Activated naive CD8-positive, alpha-beta T cell treated with anti-CD3 and anti-CD28 coated beads, Interleukin-2, amount 10 ng/mL, durations not matched to agents 7 days and 5 days (primary cell): ENCODE data around the gene WFDC13. TPM values are rescaled to one million over a fixed set of nuclear protein-coding genes. Genes with fewer than 3 reads are reported as not detected.
"Not testable (repeated sequence)": the region's sequence is repeated elsewhere in the genome, so short reads cannot be mapped to it uniquely, and the experiment has no call there.

Experiments used
- ATAC-seq: fragments of 150-1000 bp; cut with Tn5 transposase; one replicate; pipeline ENCODE4 v1.10.0; 2021; ENCODE audit warnings: low read depth, moderate library complexity
- POLR2A ChIA-PET: fragments of 350-600 bp; sonication (Branson Sonifier 250); formaldehyde crosslinking; loops from one replicate; lab custom pipeline; 2021; ENCODE audit warnings: antibody characterized with exemption; lab: Charles Lee
- DNase-seq: peaks from one replicate; pipeline ENCODE4 v3.0.0; 2021
- H3K27ac Mint-ChIP-seq: one replicate; pipeline ENCODE4 v1.8.0; 2022; ENCODE audit warnings: mild to moderate bottlenecking, mixed read lengths
- H3K27me3 Mint-ChIP-seq: one replicate; pipeline ENCODE4 v1.8.0; 2022; ENCODE audit warnings: mild to moderate bottlenecking, moderate library complexity, mixed read lengths
- H3K36me3 Mint-ChIP-seq: one replicate; pipeline ENCODE4 v1.8.0; 2021; ENCODE audit warnings: mild to moderate bottlenecking, mixed read lengths
- H3K4me1 Mint-ChIP-seq: one replicate; pipeline ENCODE4 v1.8.0; 2021; ENCODE audit warnings: mixed read lengths
- H3K4me3 Mint-ChIP-seq: one replicate; pipeline ENCODE4 v1.8.0; 2022; ENCODE audit warnings: mild to moderate bottlenecking, moderate library complexity, mixed read lengths
- H3K9me3 Mint-ChIP-seq: one replicate; pipeline ENCODE4 v1.8.0; 2021; ENCODE audit warnings: mixed read lengths
- total RNA-seq, 2 experiments: library from RNA; stranded (reverse); gene quantifications; one replicate each; pipeline ENCODE4 v1.2.3, GENCODE V29; 2021

The WFDC13 gene
- total RNA-seq = not detected

GRCh38 chr20:45701873-45702272 lies at the start of gene WFDC13:
TSS of gene WFDC13 (plus strand) at chr20:45702038. CDS start at chr20:45702124, 86 bp downstream.
- Mint-ChIP-seq H3K27me3 (peaks cover 4% of the 10 kb centered on the region), H3K9me3 (peaks cover 2% of the 10 kb centered on the region), H3K4me3 (no peak within 1 kb of the TSS), H3K36me3 (no peaks in the 10 kb centered on the region), H3K4me1 (no peaks in the 10 kb centered on the region), H3K27ac (no peak within 1 kb of the TSS)
- no peak for DNase-seq
- no peak for ATAC-seq
- POLR2A ChIA-PET = no interaction called here

- H3K4me3 Mint-ChIP-seq, H3K27ac Mint-ChIP-seq, ATAC-seq, POLR2A ChIA-PET, H3K36me3 Mint-ChIP-seq, H3K9me3 Mint-ChIP-seq, H3K4me1 Mint-ChIP-seq, DNase-seq: not testable (repeated sequence)
- peaks cover 13% of the 10 kb centered on the region for H3K27me3 Mint-ChIP-seq
Measured at GRCh38 chr20:45657038-45657437, 44.8 kb upstream of the WFDC13 start.

- ATAC-seq (no peak), DNase-seq (no peak)
- H3K9me3 Mint-ChIP-seq = peaks cover 2% of the 10 kb centered on the region
- POLR2A ChIA-PET = no interaction called here
- H3K27me3 Mint-ChIP-seq = peaks cover 20% of the 10 kb centered on the region
- no peaks in the 10 kb centered on the region for H3K36me3 Mint-ChIP-seq
- no peak within 1 kb of the TSS for H3K27ac Mint-ChIP-seq
- no peak within 1 kb of the TSS for H3K4me3 Mint-ChIP-seq
- H3K4me1 Mint-ChIP-seq = no peaks in the 10 kb centered on the region
Measured at GRCh38 chr20:45670139-45670538, 31.7 kb upstream of the WFDC13 start, which contains the start of gene WFDC11. TSS of gene WFDC11 (minus strand) at chr20:45670239. CDS start at chr20:45650600, 19,639 bp downstream.

- H3K9me3 Mint-ChIP-seq = peaks cover 2% of the 10 kb centered on the region
- H3K27ac Mint-ChIP-seq = no peak overlapping the region
- H3K27me3 Mint-ChIP-seq = peaks cover 26% of the 10 kb centered on the region
- ATAC-seq (no peak), DNase-seq (no peak)
- POLR2A ChIA-PET = no interaction called here
- H3K4me3 Mint-ChIP-seq = no peak overlapping the region
- no peaks in the 10 kb centered on the region for H3K36me3 Mint-ChIP-seq
- H3K4me1 Mint-ChIP-seq = no peaks in the 10 kb centered on the region
Measured at GRCh38 chr20:45672765-45673164, 29.1 kb upstream of the WFDC13 start.

GRCh38 chr20:45679650-45680049 lies 22.2 kb upstream of the WFDC13 start:
- H3K9me3 Mint-ChIP-seq = peaks cover 9% of the 10 kb centered on the region
- H3K4me1 Mint-ChIP-seq = peaks cover 2% of the 10 kb centered on the region
- POLR2A ChIA-PET = no interaction called here
- peaks cover 10% of the 10 kb centered on the region for H3K27me3 Mint-ChIP-seq
- DNase-seq (no peak), ATAC-seq (no peak)
- H3K36me3 Mint-ChIP-seq = no peaks in the 10 kb centered on the region
- H3K4me3 Mint-ChIP-seq = no peak overlapping the region
- no peak overlapping the region for H3K27ac Mint-ChIP-seq

- H3K27ac Mint-ChIP-seq = no peak overlapping the region
- H3K4me3 Mint-ChIP-seq = no peak overlapping the region
- peaks cover 3% of the 10 kb centered on the region for H3K27me3 Mint-ChIP-seq
- no peaks in the 10 kb centered on the region for H3K36me3 Mint-ChIP-seq
- no peaks in the 10 kb centered on the region for H3K9me3 Mint-ChIP-seq
- peaks cover 2% of the 10 kb centered on the region for H3K4me1 Mint-ChIP-seq
- POLR2A ChIA-PET = no interaction called here
- no peak for ATAC-seq
- DNase-seq = no peak
Measured at GRCh38 chr20:45685896-45686295, 15.9 kb upstream of the WFDC13 start.

GRCh38 chr20:45693346-45693745 lies 8.5 kb upstream of the WFDC13 start:
- peaks cover 13% of the 10 kb centered on the region for H3K27me3 Mint-ChIP-seq
- POLR2A ChIA-PET, ATAC-seq, H3K4me3 Mint-ChIP-seq, H3K36me3 Mint-ChIP-seq, H3K9me3 Mint-ChIP-seq, H3K4me1 Mint-ChIP-seq, H3K27ac Mint-ChIP-seq, DNase-seq: not testable (repeated sequence)

- Mint-ChIP-seq H3K4me3 (no peak overlapping the region), H3K4me1 (no peaks in the 10 kb centered on the region), H3K36me3 (no peaks in the 10 kb centered on the region), H3K27ac (no peak overlapping the region), H3K9me3 (no peaks in the 10 kb centered on the region), H3K27me3 (peaks cover 11% of the 10 kb centered on the region)
- DNase-seq (no peak), ATAC-seq (no peak)
- POLR2A ChIA-PET = no interaction called here
Measured at GRCh38 chr20:45695496-45695895, 6.3 kb upstream of the WFDC13 start.

- Mint-ChIP-seq H3K9me3 (peaks cover 2% of the 10 kb centered on the region), H3K4me3 (no peak overlapping the region), H3K36me3 (no peaks in the 10 kb centered on the region), H3K27ac (no peak overlapping the region), H3K4me1 (no peaks in the 10 kb centered on the region), H3K27me3 (peaks cover 6% of the 10 kb centered on the region)
- DNase-seq (no peak), ATAC-seq (no peak)
- POLR2A ChIA-PET = no interaction called here
Measured at GRCh38 chr20:45701104-45701503, 734 bp upstream of the WFDC13 start.

- H3K27ac Mint-ChIP-seq = no peak within 1 kb of the TSS
- H3K4me1 Mint-ChIP-seq = no peaks in the 10 kb centered on the region
- DNase-seq (no peak), ATAC-seq (no peak)
- H3K4me3 Mint-ChIP-seq = no peak within 1 kb of the TSS
- POLR2A ChIA-PET = no interaction called here
- no peaks in the 10 kb centered on the region for H3K36me3 Mint-ChIP-seq
- H3K27me3 Mint-ChIP-seq = peaks cover 12% of the 10 kb centered on the region
- peaks cover 2% of the 10 kb centered on the region for H3K9me3 Mint-ChIP-seq
Measured at GRCh38 chr20:45704969-45705637, 3.3 kb downstream of the WFDC13 start, which contains the start of gene WFDC10B. TSS of gene WFDC10B (minus strand) at chr20:45705019. CDS start at chr20:45685992, 19,027 bp downstream.

GRCh38 chr20:45716141-45716688 lies 14.4 kb downstream of the WFDC13 start:
- H3K4me1 Mint-ChIP-seq, H3K4me3 Mint-ChIP-seq, DNase-seq, ATAC-seq, H3K36me3 Mint-ChIP-seq, H3K27ac Mint-ChIP-seq, POLR2A ChIA-PET, H3K9me3 Mint-ChIP-seq: not testable (repeated sequence)
- peaks cover 39% of the 10 kb centered on the region for H3K27me3 Mint-ChIP-seq

GRCh38 chr20:45722047-45722446 lies 20.2 kb downstream of the WFDC13 start, which contains the start of gene SPINT4:
TSS of gene SPINT4 (plus strand) at chr20:45722347. CDS start at chr20:45722368, 21 bp downstream.
- ATAC-seq (no peak), DNase-seq (no peak)
- Mint-ChIP-seq H3K4me1 (no peaks in the 10 kb centered on the region), H3K4me3 (no peak within 1 kb of the TSS), H3K27ac (no peak within 1 kb of the TSS), H3K9me3 (no peaks in the 10 kb centered on the region), H3K36me3 (no peaks in the 10 kb centered on the region), H3K27me3 (peaks cover 44% of the 10 kb centered on the region)
- POLR2A ChIA-PET = no interaction called here

GRCh38 chr20:45725134-45725533 lies 23.3 kb downstream of the WFDC13 start:
- Mint-ChIP-seq H3K27me3 (peaks cover 32% of the 10 kb centered on the region), H3K4me3 (no peak overlapping the region), H3K4me1 (no peaks in the 10 kb centered on the region), H3K9me3 (peaks cover 2% of the 10 kb centered on the region), H3K27ac (no peak overlapping the region), H3K36me3 (no peaks in the 10 kb centered on the region)
- POLR2A ChIA-PET = no interaction called here
- DNase-seq = no peak
- no peak for ATAC-seq

- peaks cover 5% of the 10 kb centered on the region for H3K9me3 Mint-ChIP-seq
- H3K27me3 Mint-ChIP-seq = peaks cover 29% of the 10 kb centered on the region
- POLR2A ChIA-PET = no interaction called here
- H3K36me3 Mint-ChIP-seq = no peaks in the 10 kb centered on the region
- DNase-seq = no peak
- no peak overlapping the region for H3K27ac Mint-ChIP-seq
- H3K4me3 Mint-ChIP-seq = no peak overlapping the region
- no peaks in the 10 kb centered on the region for H3K4me1 Mint-ChIP-seq
- no peak for ATAC-seq
Measured at GRCh38 chr20:45727044-45727443, 25.2 kb downstream of the WFDC13 start.
